Measurements from ENCODE around the gene ATP2C2. TPM values are rescaled to one million over a fixed set of nuclear protein-coding genes. Genes with fewer than 3 reads are reported as not detected.

Gene ATP2C2
- total RNA-seq, 1 donor from 2014 or later: not detected

GRCh38 chr16:84349862-84350684 lies 18.3 kb upstream of the ATP2C2 start:
- no peak for TF ChIP-seq CTCF (IDR thresholded peaks at IDR 0.05)
- no peak for DNase-seq
- no peak overlapping the region for H3K27ac Mint-ChIP-seq
- H3K27me3 Mint-ChIP-seq: peaks cover 15% of the 10 kb centered on the region
- no peaks in the 10 kb centered on the region for H3K36me3 Mint-ChIP-seq (ENCODE audit: low read depth)
- no peaks in the 10 kb centered on the region for H3K4me1 Mint-ChIP-seq
- no peaks in the 10 kb centered on the region for H3K9me3 Mint-ChIP-seq
- POLR2A ChIA-PET: no interaction called here
- intact Hi-C loops (cut with micrococcal nuclease): no loop called here
- no peak for ATAC-seq (ENCODE audit: low read depth)
- H3K4me3 Mint-ChIP-seq: no peak overlapping the region
- CTCF ChIA-PET: no interaction called here

GRCh38 chr16:84350685-84351400 lies 17.5 kb upstream of the ATP2C2 start:
- no peak for TF ChIP-seq CTCF (IDR thresholded peaks at IDR 0.05)
- H3K4me1 Mint-ChIP-seq: no peaks in the 10 kb centered on the region
- H3K27me3 Mint-ChIP-seq: peaks cover 15% of the 10 kb centered on the region
- DNase-seq (no peak), ATAC-seq (ENCODE audit: low read depth) (no peak)
- no peak overlapping the region for H3K27ac Mint-ChIP-seq
- H3K9me3 Mint-ChIP-seq: no peaks in the 10 kb centered on the region
- intact Hi-C loops (cut with micrococcal nuclease): no loop called here
- no peak overlapping the region for H3K4me3 Mint-ChIP-seq
- POLR2A ChIA-PET: no interaction called here
- H3K36me3 Mint-ChIP-seq (ENCODE audit: low read depth): no peaks in the 10 kb centered on the region
- CTCF ChIA-PET: no interaction called here

- no peak for DNase-seq
- Mint-ChIP-seq H3K4me1 (no peaks in the 10 kb centered on the region), H3K27me3 (peaks cover 14% of the 10 kb centered on the region), H3K9me3 (no peaks in the 10 kb centered on the region), H3K36me3 (ENCODE audit: low read depth) (no peaks in the 10 kb centered on the region), H3K27ac (no peak overlapping the region), H3K4me3 (no peak overlapping the region)
- ChIA-PET CTCF (no interaction called here), POLR2A (no interaction called here)
- no peak for TF ChIP-seq CTCF (IDR thresholded peaks at IDR 0.05)
- no peak for ATAC-seq (ENCODE audit: low read depth)
- intact Hi-C loops (cut with micrococcal nuclease): no loop called here
Observed at GRCh38 chr16:84351630-84352029, 16.7 kb upstream of the ATP2C2 start.

GRCh38 chr16:84354306-84354705 lies 14.0 kb upstream of the ATP2C2 start:
- no peaks in the 10 kb centered on the region for H3K4me1 Mint-ChIP-seq
- no peak overlapping the region for H3K27ac Mint-ChIP-seq
- POLR2A ChIA-PET: no interaction called here
- no peak overlapping the region for H3K4me3 Mint-ChIP-seq
- CTCF ChIA-PET: no interaction called here
- ATAC-seq (ENCODE audit: low read depth): no peak
- intact Hi-C loops (cut with micrococcal nuclease): no loop called here
- peaks cover 12% of the 10 kb centered on the region for H3K27me3 Mint-ChIP-seq
- H3K36me3 Mint-ChIP-seq (ENCODE audit: low read depth): no peaks in the 10 kb centered on the region
- TF ChIP-seq CTCF (IDR thresholded peaks at IDR 0.05): no peak
- DNase-seq: no peak
- H3K9me3 Mint-ChIP-seq: no peaks in the 10 kb centered on the region

GRCh38 chr16:84355149-84355548 lies 13.2 kb upstream of the ATP2C2 start:
- ChIA-PET POLR2A (no interaction called here), CTCF (no interaction called here)
- peaks cover 10% of the 10 kb centered on the region for H3K27me3 Mint-ChIP-seq
- no peak for TF ChIP-seq CTCF (IDR thresholded peaks at IDR 0.05)
- H3K9me3 Mint-ChIP-seq: no peaks in the 10 kb centered on the region
- H3K27ac Mint-ChIP-seq: no peak overlapping the region
- no peaks in the 10 kb centered on the region for H3K4me1 Mint-ChIP-seq
- intact Hi-C loops (cut with micrococcal nuclease): no loop called here
- no peaks in the 10 kb centered on the region for H3K36me3 Mint-ChIP-seq (ENCODE audit: low read depth)
- no peak for DNase-seq
- H3K4me3 Mint-ChIP-seq: no peak overlapping the region
- no peak for ATAC-seq (ENCODE audit: low read depth)

Measured in activated B cell treated with CpG ODN at 0.5 μM for 24 hours (primary cell).